Measurements from ENCODE around the gene FBLN2. TPM values are rescaled to one million over a fixed set of nuclear protein-coding genes. Genes with fewer than 3 reads are reported as not detected.

FBLN2 gene
- total RNA-seq, 1 donor from 2014 or later: 1.3 TPM

- intact Hi-C loops (cut with micrococcal nuclease): no loop called here
- Mint-ChIP-seq H3K9me3 (peaks cover 2% of the 10 kb centered on the region), H3K27me3 (peaks cover 23% of the 10 kb centered on the region), H3K4me3 (no peak overlapping the region), H3K4me1 (peaks cover 11% of the 10 kb centered on the region), H3K27ac (no peak overlapping the region), H3K36me3 (ENCODE audit: low read depth) (no peaks in the 10 kb centered on the region)
- ChIA-PET CTCF (no interaction called here), POLR2A (no interaction called here)
- ATAC-seq (ENCODE audit: low read depth) (no peak), DNase-seq (no peak)
- no peak for TF ChIP-seq CTCF (IDR thresholded peaks at IDR 0.05)
Observed at GRCh38 chr3:13541691-13542090, 7.2 kb upstream of the FBLN2 start.

- ChIA-PET CTCF (no interaction called here), POLR2A (no interaction called here)
- no peak for TF ChIP-seq CTCF (IDR thresholded peaks at IDR 0.05)
- Mint-ChIP-seq H3K4me1 (peaks cover 11% of the 10 kb centered on the region), H3K9me3 (peaks cover 2% of the 10 kb centered on the region), H3K36me3 (ENCODE audit: low read depth) (no peaks in the 10 kb centered on the region), H3K4me3 (no peak overlapping the region), H3K27me3 (peaks cover 18% of the 10 kb centered on the region), H3K27ac (no peak overlapping the region)
- ATAC-seq (ENCODE audit: low read depth) (no peak), DNase-seq (no peak)
- intact Hi-C loops (cut with micrococcal nuclease): no loop called here
Observed at GRCh38 chr3:13542142-13542541, 6.8 kb upstream of the FBLN2 start.

GRCh38 chr3:13543253-13543652, 5.7 kb upstream of the FBLN2 start:
- ChIA-PET POLR2A (no interaction called here), CTCF (no interaction called here)
- TF ChIP-seq CTCF (IDR thresholded peaks at IDR 0.05): no peak
- peaks cover 2% of the 10 kb centered on the region for H3K9me3 Mint-ChIP-seq
- no peak overlapping the region for H3K4me3 Mint-ChIP-seq
- DNase-seq (no peak), ATAC-seq (ENCODE audit: low read depth) (no peak)
- H3K27me3 Mint-ChIP-seq: peaks cover 15% of the 10 kb centered on the region
- H3K4me1 Mint-ChIP-seq: peaks cover 12% of the 10 kb centered on the region
- no peak overlapping the region for H3K27ac Mint-ChIP-seq
- H3K36me3 Mint-ChIP-seq (ENCODE audit: low read depth): no peaks in the 10 kb centered on the region
- intact Hi-C loops (cut with micrococcal nuclease): no loop called here

GRCh38 chr3:13544293-13544831, 4.6 kb upstream of the FBLN2 start:
- H3K4me3 Mint-ChIP-seq: no peak overlapping the region
- POLR2A ChIA-PET: no interaction called here
- intact Hi-C loops (cut with micrococcal nuclease): no loop called here

GRCh38 chr3:13544951-13545651, 3.8 kb upstream of the FBLN2 start:
- Mint-ChIP-seq H3K27me3 (peaks cover 14% of the 10 kb centered on the region), H3K4me3 (no peak overlapping the region), H3K4me1 (peaks cover 23% of the 10 kb centered on the region), H3K27ac (no peak overlapping the region), H3K36me3 (ENCODE audit: low read depth) (no peaks in the 10 kb centered on the region), H3K9me3 (peaks cover 2% of the 10 kb centered on the region)
- CTCF ChIA-PET: no interaction called here
- ATAC-seq (ENCODE audit: low read depth) (no peak), DNase-seq (no peak)
- intact Hi-C loops (cut with micrococcal nuclease): no loop called here
- POLR2A ChIA-PET: no interaction called here
- no peak for TF ChIP-seq CTCF (IDR thresholded peaks at IDR 0.05)

More at GRCh38 chr3:13544293-13544831, 4.6 kb upstream of the FBLN2 start:
- CTCF ChIA-PET: no interaction called here
- TF ChIP-seq CTCF (IDR thresholded peaks at IDR 0.05): no peak
- H3K4me1 Mint-ChIP-seq: peaks cover 16% of the 10 kb centered on the region
- no peak overlapping the region for H3K27ac Mint-ChIP-seq
- H3K27me3 Mint-ChIP-seq: peaks cover 15% of the 10 kb centered on the region
- ATAC-seq (ENCODE audit: low read depth) (peak; percentile 43), DNase-seq (no peak)
- H3K9me3 Mint-ChIP-seq: peaks cover 2% of the 10 kb centered on the region
- H3K36me3 Mint-ChIP-seq (ENCODE audit: low read depth): no peaks in the 10 kb centered on the region
